Lower leg skin (tissue), 4 donors: Measurements from ENCODE around the gene ROBO1. TPM values are rescaled to one million over a fixed set of nuclear protein-coding genes. Genes with fewer than 3 reads are reported as not detected.

Experiments used
- DNase-seq, 2 donors: peaks; one replicate each; pipeline ENCODE4 v3.0.0-alpha.2; 2019; ENCODE audit warnings: low spot score in 2 of 2
- H3K4me3 ChIP-seq: fragments of 200-600 bp; sonication (generic); 2 replicates; pipeline ENCODE4 v1.5.1; 2017; ENCODE audit warnings: mild to moderate bottlenecking, low read depth; ENCODE audit not compliant: poor library complexity, severe bottlenecking
- CTCF ChIP-seq, 3 donors: fragments of 450-650 bp; IDR thresholded peaks; one replicate each; pipeline ENCODE4 v1.5.1; 2016; ENCODE audit warnings: antibody characterized with exemption in 3 of 3, mild to moderate bottlenecking in 3 of 3, moderate library complexity in 2 of 3
- POLR2A ChIP-seq, 2 donors: fragments of 450-650 bp; IDR thresholded peaks; one replicate each; pipeline ENCODE4 v1.6.1; 2016 to 2017; ENCODE audit warnings: antibody characterized with exemption in 2 of 2, mild to moderate bottlenecking in 1 of 2, moderate library complexity in 1 of 2
- WGBS, 2 donors: methylation state at CpG; one replicate each; pipeline ENCODE4 v1.1.5; 2018; 5-methylcytosine and 5-hydroxymethylcytosine counted together
- intact Hi-C: fragments of 100-400 bp; cut with DNase I; formaldehyde crosslinking; loops from one replicate; pipeline ENCODE4 v1.15.0; 2023; ENCODE audit warnings: low total_unique reads
- total RNA-seq, 4 donors: library from RNA; depleted of rRNA; stranded (reverse); fragments of >200 nt; gene quantifications; one replicate each; pipeline ENCODE4 v1.1.0, GENCODE V29; 2016

The ROBO1 gene
- total RNA-seq, 4 donors from 2014 or later = 26.3 to 60.0 (median 51.0) TPM

- 47 to 49% methylated on average over 3 of the region's 3 CpGs for WGBS, 2 donors
- H3K4me3 ChIP-seq = no peak overlapping the region
- intact Hi-C loops = no loop called here
- no peak for DNase-seq
- no peak for TF ChIP-seq POLR2A (IDR thresholded peaks at IDR 0.05)
- TF ChIP-seq CTCF (IDR thresholded peaks at IDR 0.05) = no peak
These were observed 1125.4 kb downstream of the ROBO1 start for GRCh38 chr3:78642226-78643035.

GRCh38 chr3:78641703-78642102 lies 1126.1 kb downstream of the ROBO1 start:
- WGBS, 2 donors = 60 to 63% methylated on average over 2 of the region's 2 CpGs
- H3K4me3 ChIP-seq = no peak overlapping the region
- no peak for DNase-seq
- TF ChIP-seq POLR2A (IDR thresholded peaks at IDR 0.05) (no peak), CTCF (IDR thresholded peaks at IDR 0.05) (no peak)
- intact Hi-C loops = no loop called here

- no peak overlapping the region for H3K4me3 ChIP-seq
- TF ChIP-seq POLR2A (IDR thresholded peaks at IDR 0.05) (no peak), CTCF (IDR thresholded peaks at IDR 0.05) (no peak)
- intact Hi-C loops = no loop called here
- 66 to 68% methylated on average over 3 of the region's 3 CpGs for WGBS, 2 donors
- no peak for DNase-seq
These were observed 1133.5 kb downstream of the ROBO1 start for GRCh38 chr3:78634316-78634715.

GRCh38 chr3:78633626-78634025 lies 1134.2 kb downstream of the ROBO1 start:
- 30 to 39% methylated on average over 4 of the region's 4 CpGs for WGBS, 2 donors
- intact Hi-C loops = no loop called here
- no peak for DNase-seq
- no peak for TF ChIP-seq POLR2A (IDR thresholded peaks at IDR 0.05)
- no peak for TF ChIP-seq CTCF (IDR thresholded peaks at IDR 0.05)
- no peak overlapping the region for H3K4me3 ChIP-seq

- 29 to 38% methylated on average over 6 of the region's 6 CpGs for WGBS, 2 donors
- intact Hi-C loops = no loop called here
- DNase-seq = no peak
- no peak overlapping the region for H3K4me3 ChIP-seq
- no peak for TF ChIP-seq CTCF (IDR thresholded peaks at IDR 0.05)
These were observed 1134.8 kb downstream of the ROBO1 start for GRCh38 chr3:78632925-78633553.
